ENCODE data around the gene JADE2. TPM values are rescaled to one million over a fixed set of nuclear protein-coding genes. Genes with fewer than 3 reads are reported as not detected.
"Not testable (repeated sequence)": the region's sequence is repeated elsewhere in the genome, so short reads cannot be mapped to it uniquely, and the experiment has no call there.

JADE2 gene
- total RNA-seq = 3.7 TPM

DNA sequence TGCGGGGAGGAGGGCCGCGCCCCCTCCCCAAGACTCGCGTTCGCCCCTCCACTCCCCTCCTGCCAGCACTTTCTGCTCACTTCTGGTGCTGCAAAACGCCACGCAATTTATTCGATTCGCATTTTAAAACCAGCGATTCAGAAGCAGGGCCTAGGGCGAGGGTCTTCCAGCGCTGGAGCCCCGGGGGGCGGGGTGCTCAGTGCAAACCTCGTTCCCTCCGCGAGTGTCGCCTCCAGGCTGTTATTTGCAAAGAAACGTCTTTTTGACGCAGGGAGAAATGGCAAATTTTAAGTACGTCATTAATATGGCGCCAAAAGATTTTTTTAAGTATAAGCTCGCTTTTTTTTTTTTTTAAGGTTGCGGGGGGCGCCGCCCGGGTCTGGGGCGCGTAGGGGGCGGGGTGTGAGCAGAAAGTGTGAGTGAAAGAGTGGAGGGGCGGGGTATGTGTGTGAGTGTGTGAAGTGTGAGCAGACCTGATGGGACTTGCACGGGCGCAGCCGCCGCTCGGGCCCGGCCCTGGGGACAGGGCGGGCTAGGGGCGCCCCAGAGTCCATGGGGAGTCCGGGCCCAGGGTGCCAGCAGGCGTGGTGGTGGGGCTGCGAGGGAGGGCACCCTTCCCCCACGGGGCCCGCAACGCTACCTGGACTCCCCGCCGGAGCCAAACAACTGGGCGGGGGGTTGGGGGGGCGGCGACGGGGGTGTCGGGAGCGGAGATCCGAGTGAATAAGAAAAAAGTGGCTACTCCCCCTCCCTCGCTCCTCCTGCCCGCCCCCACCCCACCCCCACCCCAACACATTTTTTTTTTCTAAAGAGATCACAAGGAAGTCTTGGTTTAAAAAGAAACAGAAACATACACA is at the start of gene JADE2:
Gene JADE2 (plus strand): TSS at position 845 of the 857 bp plus-strand sequence. CDS start 10,188 bp downstream, outside the sequence.
- DNase-seq = peak; percentile 64

DNA sequence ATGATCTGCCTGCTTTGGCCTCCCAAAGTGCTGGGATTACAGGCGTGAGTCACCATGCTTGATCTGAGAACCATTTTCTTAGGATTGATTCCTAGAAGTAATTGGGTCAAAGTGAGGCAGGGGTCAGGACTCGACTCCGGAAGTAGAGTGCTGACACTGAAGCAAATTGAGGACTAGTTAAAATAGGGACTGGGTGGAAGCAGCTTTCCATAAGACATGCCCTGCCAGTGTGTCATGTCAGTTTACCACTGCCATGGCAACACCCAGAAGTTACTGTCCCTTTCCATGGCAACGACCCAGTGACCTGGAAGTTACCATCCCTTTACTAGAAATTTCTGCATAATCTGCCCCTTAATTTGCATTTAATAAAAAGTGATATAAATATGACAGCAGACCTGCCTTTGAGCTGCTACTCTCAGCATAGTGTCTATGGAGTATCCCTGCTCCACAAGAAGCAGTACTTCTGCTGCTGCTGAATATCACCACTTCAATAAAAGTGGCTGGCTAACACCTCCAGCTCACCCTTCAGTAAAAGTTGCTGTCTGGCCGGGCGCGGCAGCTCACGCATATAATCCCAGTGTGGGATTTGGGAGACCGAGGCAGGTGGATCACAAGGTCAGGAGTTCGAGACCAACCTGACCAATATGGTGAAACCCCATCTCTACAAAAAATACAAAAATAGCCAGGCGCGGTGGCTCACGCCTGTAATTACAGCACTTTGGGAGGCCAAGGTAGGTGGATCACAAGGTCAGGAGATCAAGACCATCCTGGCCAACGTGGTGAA is 47.8 kb upstream of the JADE2 start:
- no peak for DNase-seq

DNA sequence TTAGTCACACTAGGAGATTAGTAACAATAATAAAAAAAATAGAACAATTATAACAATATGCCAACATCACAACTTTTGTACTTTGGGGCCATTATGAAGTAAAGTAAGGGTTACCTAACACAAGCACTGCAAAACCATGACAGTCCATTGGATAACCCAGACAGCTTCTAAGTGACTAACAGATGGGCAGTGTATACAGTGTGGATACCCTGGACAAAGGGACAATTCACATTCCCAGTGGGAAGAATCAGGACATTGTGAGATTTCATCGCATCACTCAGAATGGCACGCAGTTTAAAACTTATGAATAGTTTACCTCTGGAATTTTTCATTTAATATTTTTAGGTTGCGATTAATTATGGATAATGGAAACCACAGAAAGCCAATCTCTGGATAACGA is 45.6 kb upstream of the JADE2 start:
- no peak for DNase-seq

DNA sequence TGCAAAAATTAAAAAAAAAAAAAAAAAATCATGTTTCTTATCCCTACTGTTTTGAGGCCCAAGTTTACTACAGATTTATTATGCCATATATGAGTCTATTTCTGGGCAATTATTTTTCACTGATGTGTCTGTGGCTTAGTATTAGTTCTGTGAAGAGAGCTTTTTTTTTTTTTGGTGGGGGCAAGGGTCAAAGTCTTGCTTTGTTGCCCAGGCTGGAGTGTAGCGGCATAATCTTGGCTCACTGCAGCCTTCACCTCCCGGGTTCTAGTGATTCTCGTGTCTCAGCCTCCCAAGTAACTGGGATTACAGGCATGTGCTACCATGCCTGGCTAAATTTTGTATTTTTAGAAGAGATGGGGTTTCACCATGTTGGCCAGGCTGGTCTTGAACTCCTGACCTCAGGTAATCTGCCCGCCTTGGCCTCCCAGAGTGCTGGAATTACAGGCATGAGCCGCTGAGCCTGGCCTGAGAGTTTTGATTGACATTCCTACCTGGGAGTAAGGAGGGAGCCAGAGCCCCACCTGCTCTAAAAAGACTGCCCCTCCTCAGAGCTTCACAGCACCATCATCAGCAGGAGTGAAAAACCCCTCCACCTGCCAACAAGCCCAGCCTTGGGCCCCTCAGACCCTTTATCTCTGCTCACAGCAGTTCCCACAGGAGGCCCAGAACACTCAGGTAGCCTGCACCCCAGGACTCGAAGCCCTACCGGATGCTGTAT is 36.1 kb upstream of the JADE2 start:
- no peak for DNase-seq

DNA sequence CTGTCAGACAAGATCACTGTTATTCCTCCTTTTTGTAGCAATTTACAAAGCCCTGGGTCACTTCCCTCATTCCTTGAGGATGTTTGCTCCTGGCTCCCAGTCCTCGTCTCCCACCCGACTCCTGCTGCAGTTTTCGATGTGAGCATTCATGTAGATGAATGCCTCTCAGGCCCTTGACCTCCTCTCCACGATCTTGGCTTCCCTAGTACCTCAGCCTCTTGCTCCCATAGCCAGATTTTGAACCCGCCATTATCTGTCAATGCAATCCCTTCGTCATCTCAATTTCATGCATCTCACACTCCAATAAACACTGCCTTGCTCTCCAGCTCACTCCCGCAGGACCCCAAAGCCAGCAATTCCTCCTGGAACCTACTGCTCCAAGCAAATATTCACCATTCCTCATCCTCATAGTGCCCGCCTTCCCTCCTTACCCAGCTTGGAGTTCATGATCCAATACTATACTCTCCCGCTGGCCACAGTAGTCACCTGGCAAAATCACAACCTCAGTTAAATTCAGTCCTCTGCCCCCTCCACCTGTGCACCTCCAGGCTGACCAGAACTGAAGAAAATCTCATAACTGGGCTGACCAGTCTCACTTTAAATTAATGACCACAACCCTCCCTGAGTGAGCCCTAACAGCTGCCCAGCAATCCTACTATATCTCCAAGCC is 35.1 kb upstream of the JADE2 start:
- no peak for DNase-seq

DNA sequence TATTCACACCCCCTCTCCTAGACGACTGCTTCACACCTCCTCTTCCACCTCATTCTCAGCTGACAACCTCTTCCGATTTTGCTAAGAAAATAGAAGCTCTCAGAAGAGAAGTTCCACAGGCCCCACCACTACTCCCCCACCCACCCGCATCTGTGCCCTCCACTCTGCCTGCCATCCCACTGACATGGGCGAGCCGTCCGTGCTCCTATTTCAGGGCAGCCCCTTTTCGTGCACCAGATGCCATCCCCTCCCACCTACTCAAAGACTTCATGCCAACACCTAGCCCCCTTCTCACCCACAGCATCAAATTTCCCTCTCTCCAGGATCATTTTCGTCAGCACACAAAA is 34.6 kb upstream of the JADE2 start:
- DNase-seq = no peak

DNA sequence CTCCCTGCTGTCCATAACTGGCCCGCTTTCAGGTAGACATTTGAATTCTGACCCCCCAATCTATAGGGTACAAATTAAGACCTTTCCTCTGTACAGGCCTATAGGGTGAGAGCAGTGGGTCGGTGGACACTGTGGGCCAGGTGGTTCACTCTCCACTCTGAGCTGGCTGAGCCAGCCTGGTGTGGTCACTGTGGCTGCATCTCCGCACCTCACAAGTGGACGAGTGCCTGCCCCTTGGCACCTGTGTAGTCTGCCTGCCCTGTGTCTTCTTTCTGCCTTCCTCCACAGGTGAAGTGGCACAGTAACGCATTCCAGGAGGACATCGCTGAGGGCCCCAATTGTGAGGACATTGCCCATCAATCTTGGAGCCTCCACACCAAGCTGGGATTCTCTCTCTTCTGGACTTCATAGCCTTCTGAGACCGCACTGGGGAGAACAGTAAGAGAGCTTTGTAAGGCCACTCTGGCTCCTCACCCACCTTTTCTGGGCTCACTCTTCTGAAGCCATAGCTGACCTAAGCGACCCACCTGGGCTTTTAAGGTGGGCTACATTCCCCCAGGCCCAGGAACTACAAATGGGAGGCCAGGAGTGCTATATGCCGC is 33.5 kb upstream of the JADE2 start:
- no peak for DNase-seq

DNA sequence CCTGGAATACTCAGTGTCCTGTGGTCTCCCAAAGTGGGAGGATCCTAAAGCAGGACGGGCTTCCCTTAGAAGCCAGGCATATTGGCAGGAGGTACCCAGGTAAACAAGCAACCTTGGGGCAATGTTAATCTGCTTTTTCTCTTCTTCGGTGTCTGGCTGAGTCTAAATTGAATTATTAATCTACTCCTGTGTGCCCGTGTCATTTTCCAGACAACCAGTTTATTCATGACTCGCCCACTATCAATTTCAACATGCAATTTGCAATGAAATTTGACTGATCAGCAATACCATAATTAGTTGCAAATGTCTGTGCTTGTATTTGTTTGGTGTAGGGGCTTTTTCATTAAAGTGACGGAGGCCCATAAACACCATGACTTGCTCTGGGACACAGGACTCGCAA is 32.9 kb upstream of the JADE2 start:
- DNase-seq = no peak

- no peak for DNase-seq
Measured at GRCh38 chr5:134493461-134494055, 31.9 kb upstream of the JADE2 start.

DNA sequence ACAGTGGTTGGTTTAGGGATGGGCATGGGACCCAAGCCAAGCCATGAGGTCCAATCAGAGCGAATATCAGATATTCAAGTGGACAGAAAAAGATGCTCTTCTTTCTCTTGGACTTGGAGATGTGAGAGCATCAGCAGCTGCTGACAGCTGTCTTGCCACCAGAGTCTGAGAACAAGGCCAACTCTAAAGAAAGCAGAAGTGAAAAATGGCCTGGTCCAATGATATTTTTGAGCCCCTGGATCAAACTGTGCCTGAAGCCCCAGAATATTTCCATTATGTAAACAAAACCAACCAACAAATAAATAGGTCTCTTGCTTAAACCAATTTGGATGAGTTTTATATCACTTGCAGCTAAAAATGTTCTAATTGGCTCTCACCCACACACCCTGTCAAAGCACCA is 30.7 kb upstream of the JADE2 start:
- DNase-seq = no peak

- not testable (repeated sequence) for DNase-seq
Measured at GRCh38 chr5:134499905-134500304, 25.6 kb upstream of the JADE2 start.

DNA sequence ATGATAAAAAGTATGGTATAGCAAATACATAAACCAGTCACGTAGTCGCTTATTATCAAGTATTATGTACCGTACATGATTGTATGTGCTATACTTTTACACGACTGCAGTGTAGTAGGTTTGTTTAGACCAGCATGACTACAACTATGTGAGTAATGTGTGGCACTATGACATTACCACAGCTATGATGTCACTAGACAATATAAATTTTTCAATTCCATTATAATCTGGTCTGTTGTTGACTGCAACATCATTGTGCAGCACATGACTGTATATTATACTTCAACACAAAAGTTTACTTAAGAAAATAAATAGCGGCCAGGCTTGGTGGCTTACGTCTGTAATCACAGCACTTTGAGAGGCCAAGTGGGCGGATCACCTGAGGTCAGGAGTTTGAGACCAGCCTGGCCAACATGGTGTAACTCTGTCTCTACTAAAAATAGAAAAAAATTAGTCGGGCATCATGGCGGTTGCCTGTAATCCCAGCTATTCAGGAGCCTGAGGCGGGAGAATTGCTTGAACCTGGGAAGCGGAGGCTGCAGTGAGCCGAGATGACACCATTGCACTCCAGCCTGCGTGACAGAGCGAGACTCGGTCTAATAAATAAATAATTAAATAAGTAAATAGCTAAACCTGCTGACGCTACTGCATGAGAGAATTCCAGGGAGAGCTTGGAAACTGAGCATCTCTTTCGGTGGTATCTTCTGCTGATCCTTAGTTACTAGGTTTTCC is 24.6 kb upstream of the JADE2 start:
- DNase-seq = no peak

GRCh38 chr5:134502259-134502658 is 23.2 kb upstream of the JADE2 start:
- no peak for DNase-seq

DNA sequence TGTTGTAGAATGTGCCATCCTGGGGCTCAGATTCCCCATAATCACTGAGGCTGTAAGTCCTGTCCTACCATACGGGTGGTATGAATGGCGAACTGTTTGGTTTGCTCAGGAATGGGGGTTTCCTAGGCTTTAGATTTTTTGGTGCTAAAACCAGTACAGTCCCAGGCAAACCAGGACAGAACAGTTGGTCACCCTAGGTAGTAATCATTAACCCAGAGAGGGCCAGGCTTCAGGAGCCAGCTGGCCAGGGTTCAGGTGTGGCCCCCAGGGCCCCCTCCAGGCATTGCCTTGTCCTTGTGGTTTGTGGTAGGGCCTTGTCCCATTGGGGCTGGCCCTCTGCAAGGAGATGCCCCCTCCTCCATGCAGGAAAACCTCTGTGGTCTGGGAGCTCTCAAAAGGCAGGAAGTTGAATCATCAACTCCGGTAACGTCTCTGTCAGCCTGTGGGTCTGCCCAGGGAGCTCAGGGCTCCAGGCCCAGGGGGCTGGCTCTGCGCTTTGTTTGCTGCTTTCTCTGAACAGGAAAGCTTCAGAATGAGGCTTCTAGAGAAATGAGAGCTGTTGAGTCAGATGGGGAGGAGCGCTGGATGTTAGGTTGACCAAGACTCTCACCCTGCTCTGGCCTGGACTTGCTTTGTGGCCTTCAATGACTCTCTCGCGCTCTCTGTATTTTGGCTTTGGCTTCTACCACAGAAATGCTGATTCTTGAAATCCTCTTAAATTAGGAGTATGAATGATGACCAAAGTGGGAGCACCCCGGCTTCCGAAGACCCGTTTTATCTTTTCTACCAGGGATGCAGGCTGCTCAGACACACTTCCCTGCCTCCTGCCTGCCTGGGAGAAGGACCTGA is 22.2 kb upstream of the JADE2 start:
- no peak for DNase-seq

DNA sequence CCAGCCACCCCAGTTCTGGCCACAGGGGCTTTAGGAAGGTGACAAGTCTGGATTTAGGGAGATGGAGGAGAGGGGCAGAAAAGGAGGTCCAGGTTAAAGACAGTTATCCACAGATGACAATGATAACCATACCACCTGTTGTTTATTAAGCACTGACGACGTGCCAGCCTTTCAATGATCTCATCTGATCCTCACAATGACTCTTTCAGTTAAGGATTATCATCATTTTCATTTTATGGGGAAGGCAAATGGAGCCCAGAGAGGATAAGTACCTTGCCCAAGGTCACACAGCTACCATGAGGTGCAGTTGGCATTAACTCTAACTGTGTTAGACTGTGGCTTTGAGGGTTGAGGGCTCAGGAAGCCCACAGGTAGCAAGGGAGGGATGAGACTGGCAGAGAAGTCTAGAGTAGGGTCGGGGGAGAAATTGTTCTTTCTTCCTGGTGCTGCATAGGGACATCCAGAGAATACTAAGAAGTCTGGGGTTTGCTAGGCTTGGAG is 21.5 kb upstream of the JADE2 start:
- no peak for DNase-seq

DNA sequence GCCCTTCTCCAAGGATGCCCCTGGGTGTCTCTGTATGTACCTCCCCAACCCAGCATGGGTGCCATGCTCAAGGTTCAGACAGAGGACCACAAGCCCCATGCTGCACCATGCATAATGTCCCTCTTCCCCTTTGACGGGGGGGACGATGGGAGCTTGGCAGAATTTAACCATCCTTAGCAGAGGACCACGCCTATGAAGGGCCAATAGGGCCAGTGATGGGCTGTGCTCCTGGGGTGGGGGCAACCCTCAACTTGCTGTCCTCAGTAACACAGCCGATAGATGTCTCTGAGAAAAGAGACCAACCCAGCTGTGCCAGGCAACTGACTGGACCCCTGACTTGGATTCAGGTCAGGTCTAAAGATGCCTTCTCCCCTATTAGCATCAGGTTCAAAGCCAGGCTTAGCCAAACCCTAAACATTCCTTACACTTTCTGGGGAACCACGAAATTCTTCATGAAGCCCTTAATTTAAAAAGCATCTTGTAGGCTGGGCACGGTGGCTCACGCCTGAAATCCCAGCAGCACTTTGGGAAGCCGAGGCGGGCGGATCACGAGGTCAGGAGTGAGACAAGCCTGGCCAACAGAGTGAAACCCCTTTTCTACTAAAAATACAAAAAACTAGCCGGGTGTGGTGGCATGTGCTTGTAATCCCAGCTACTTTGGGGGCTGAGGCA is 20.7 kb upstream of the JADE2 start:
- no peak for DNase-seq

GRCh38 chr5:134506054-134507039 is 19.1 kb upstream of the JADE2 start:
- no peak for DNase-seq

GRCh38 chr5:134507452-134507851 is 18.0 kb upstream of the JADE2 start:
- DNase-seq = no peak

Measured in occipital lobe (tissue), 2 donors.